WERI-Rb-1 (cell line): ENCODE data around the gene RIBC1.
A peak's percentile ranks its signal among the peaks of the same experiment; 100 is the strongest.

Experiments used
- DNase-seq: peaks from one replicate; pipeline ENCODE4 v3.0.0-alpha.2; 2020
- H3K27ac ChIP-seq: fragments of 250-450 bp; sonication (Bioruptor Pico); 2 replicates; pipeline ENCODE4 v1.5.1; 2020; ENCODE audit warnings: mild to moderate bottlenecking, moderate library complexity
- H3K27me3 ChIP-seq: fragments of 250-450 bp; sonication (Bioruptor Pico); 2 replicates; pipeline ENCODE4 v1.5.1; 2021; ENCODE audit warnings: mild to moderate bottlenecking, low read depth, moderate library complexity; ENCODE audit not compliant: insufficient read depth, severe bottlenecking
- H3K36me3 ChIP-seq: fragments of 250-450 bp; sonication (Bioruptor Pico); 2 replicates; pipeline ENCODE4 v1.5.1; 2020; ENCODE audit warnings: mild to moderate bottlenecking, moderate library complexity
- H3K4me3 ChIP-seq: 2 replicates; pipeline ENCODE4 v1.5.1; 2011; ENCODE audit warnings: low read depth, mild to moderate bottlenecking, control low read depth, low read length
- H3K9me3 ChIP-seq: fragments of 250-450 bp; sonication (Bioruptor Pico); 2 replicates; pipeline ENCODE4 v1.5.1; 2021; ENCODE audit warnings: mild to moderate bottlenecking, moderate library complexity; ENCODE audit not compliant: severe bottlenecking
- CTCF ChIP-seq: IDR thresholded peaks from 2 replicates; pipeline ENCODE4 v1.5.1; 2011; ENCODE audit warnings: low read depth, mild to moderate bottlenecking, control low read depth, inconsistent platforms, low read length

Gene RIBC1

DNA sequence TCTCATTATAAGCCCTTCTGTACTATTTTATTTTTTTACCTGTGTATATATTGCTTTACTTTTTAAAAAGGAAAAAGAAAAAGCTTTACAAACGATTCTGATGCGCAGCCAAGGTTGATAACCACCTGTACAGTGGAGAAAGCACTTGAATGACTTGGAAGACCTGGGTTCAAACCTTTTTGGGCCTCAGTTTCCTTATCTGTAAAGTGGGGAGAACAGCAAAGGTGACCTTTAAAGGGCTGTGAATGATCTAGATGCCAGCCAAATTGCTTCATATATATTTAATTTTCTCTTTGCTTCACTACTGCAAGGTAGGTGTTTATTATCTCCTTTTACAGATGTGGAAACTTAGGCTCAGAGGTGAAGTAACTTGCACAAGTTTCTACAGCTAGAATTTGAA is 45.2 kb upstream of the RIBC1 start:
- DNase-seq = no peak
- Histone ChIP-seq H3K27ac (no peak overlapping the region), H3K9me3 (no peaks in the 10 kb centered on the region), H3K4me3 (no peak overlapping the region), H3K36me3 (peaks cover 56% of the 10 kb centered on the region), H3K27me3 (no peaks in the 10 kb centered on the region)
- TF ChIP-seq CTCF = no peak

- no peaks in the 10 kb centered on the region for H3K27me3 ChIP-seq
- TF ChIP-seq CTCF = no peak
- no peak overlapping the region for H3K4me3 ChIP-seq
- peaks cover 73% of the 10 kb centered on the region for H3K36me3 ChIP-seq
- DNase-seq = no peak
- no peak overlapping the region for H3K27ac ChIP-seq
- H3K9me3 ChIP-seq = no peaks in the 10 kb centered on the region
Observed at GRCh38 chrX:53379008-53379710, 43.5 kb upstream of the RIBC1 start.

GRCh38 chrX:53379747-53380146 is 42.9 kb upstream of the RIBC1 start:
- no peaks in the 10 kb centered on the region for H3K27me3 ChIP-seq
- no peaks in the 10 kb centered on the region for H3K9me3 ChIP-seq
- H3K27ac ChIP-seq = no peak overlapping the region
- no peak for DNase-seq
- H3K36me3 ChIP-seq = peaks cover 77% of the 10 kb centered on the region
- TF ChIP-seq CTCF = no peak
- no peak overlapping the region for H3K4me3 ChIP-seq

DNA sequence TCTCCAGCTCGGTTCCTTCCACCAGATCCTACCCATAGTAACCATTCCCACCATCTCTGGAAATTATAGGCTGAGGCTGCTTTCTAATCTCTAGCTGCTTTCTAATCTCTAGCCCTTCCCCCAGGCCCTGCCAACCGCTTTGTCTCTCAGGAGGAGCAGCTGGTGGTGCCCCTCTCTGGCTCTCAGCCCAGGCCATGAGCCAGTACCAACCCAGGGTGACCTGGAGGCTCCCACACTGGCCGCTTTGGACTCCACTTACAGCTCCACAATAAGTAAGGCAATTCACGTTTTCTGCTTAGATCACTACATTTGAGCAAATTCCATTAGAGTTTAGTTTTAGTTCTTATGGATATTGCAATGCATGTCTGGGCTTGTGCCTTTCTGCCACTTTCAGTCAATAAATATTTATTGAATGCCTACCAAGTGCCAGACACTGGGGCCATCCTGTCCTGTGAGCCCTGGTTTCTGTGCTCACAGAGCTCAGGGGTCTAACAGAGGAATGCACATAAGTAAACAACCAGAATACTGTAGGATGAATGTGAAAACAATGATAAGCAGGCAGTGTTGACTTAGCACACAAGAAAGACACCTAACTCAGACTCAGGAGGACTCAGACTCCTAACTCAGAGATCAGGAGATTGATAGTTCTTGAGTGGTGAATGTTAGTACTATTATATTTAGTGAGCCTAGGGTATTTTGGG is 39.1 kb upstream of the RIBC1 start:
- no peak overlapping the region for H3K27ac ChIP-seq
- DNase-seq = peak; percentile 22
- no peak for TF ChIP-seq CTCF
- peaks cover 93% of the 10 kb centered on the region for H3K36me3 ChIP-seq
- H3K9me3 ChIP-seq = no peaks in the 10 kb centered on the region
- no peaks in the 10 kb centered on the region for H3K27me3 ChIP-seq
- no peak overlapping the region for H3K4me3 ChIP-seq

DNA sequence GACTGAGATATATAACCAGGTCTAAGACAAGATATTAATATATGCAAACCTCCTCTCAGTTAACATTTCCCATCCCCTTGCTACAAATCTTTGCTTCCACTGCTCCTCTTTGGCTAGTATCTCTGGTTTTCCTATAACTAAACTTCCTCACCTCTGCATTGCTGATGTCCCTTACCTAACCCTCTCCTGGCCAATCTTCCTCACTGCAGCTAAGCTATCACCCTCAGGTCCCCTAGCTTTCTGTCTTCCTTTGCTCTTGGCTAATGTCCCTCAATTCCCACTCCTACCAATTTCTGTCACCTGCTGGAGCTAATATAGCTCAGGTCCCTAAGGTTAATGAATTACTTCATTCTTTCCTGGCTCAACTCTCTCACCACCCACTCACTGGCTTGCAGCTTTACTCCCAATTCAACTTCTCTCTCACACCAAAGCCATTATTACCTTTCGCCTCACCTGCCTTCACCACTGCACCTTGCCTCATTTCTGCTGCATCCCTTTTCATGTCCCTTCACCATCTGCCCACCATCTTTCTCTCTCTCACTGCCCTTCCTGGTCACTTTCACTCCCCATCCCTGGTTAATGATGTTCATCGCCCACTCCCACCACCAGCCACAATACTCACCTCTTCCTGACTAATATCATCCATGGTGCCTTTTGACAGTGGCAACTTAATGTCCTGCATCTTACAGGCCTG is 26.9 kb upstream of the RIBC1 start:
- Histone ChIP-seq H3K27me3 (no peaks in the 10 kb centered on the region), H3K9me3 (no peaks in the 10 kb centered on the region), H3K27ac (no peak overlapping the region), H3K4me3 (no peak overlapping the region), H3K36me3 (peaks cover 90% of the 10 kb centered on the region)
- no peak for TF ChIP-seq CTCF
- DNase-seq = no peak
